NB4 (cell line): ENCODE data around the gene P4HB.

ENCODE experiments used
- DNase-seq: peaks from one replicate; pipeline ENCODE4 v3.0.0; 2010; ENCODE audit warnings: low read depth
- H3K4me3 ChIP-seq: one replicate; pipeline ENCODE4 v1.5.1; 2011; ENCODE audit warnings: mild to moderate bottlenecking, low read depth, low read length, moderate library complexity
- CTCF ChIP-seq: IDR thresholded peaks from one replicate; pipeline ENCODE4 v1.5.1; 2012; ENCODE audit warnings: low read depth, low read length
- MAX ChIP-seq: IDR thresholded peaks from 2 replicates; pipeline ENCODE4 v1.6.1; 2011; ENCODE audit warnings: low read depth, low read length
- MYC ChIP-seq: IDR thresholded peaks from 2 replicates; pipeline ENCODE4 v1.6.1; 2011; ENCODE audit warnings: low read depth, low read length
- POLR2A ChIP-seq: IDR thresholded peaks from 2 replicates; pipeline ENCODE4 v1.6.1; 2011; ENCODE audit warnings: mild to moderate bottlenecking; ENCODE audit not compliant: insufficient read length; ENCODE audit errors: extremely low read depth

P4HB gene

GRCh38 chr17:81824595-81824994 lies 35.7 kb downstream of the P4HB start:
- no peak for DNase-seq
- no peak for TF ChIP-seq POLR2A
- TF ChIP-seq CTCF, result no peak
- TF ChIP-seq MAX, result no peak
- no peak overlapping the region for H3K4me3 ChIP-seq

- no peak overlapping the region for H3K4me3 ChIP-seq
- TF ChIP-seq POLR2A (no peak), MYC (no peak), MAX (no peak)
- DNase-seq, result no peak
These were observed 36.4 kb downstream of the P4HB start for GRCh38 chr17:81823820-81824550.

- no peak for DNase-seq
- H3K4me3 ChIP-seq, result no peak overlapping the region
- TF ChIP-seq CTCF, result no peak
These were observed 37.1 kb downstream of the P4HB start for GRCh38 chr17:81822996-81823819.

- no peak overlapping the region for H3K4me3 ChIP-seq
- no peak for DNase-seq
- TF ChIP-seq POLR2A (no peak), CTCF (no peak), MYC (no peak), MAX (no peak)
These were observed 38.1 kb downstream of the P4HB start for GRCh38 chr17:81822312-81822637.

- DNase-seq, result peak; percentile 54
- TF ChIP-seq MYC (no peak), CTCF (peak; percentile 41)
- H3K4me3 ChIP-seq, result no peak overlapping the region
These were observed 38.6 kb downstream of the P4HB start for GRCh38 chr17:81821603-81822311.

GRCh38 chr17:81821147-81821546 lies 39.2 kb downstream of the P4HB start:
- no peak for DNase-seq
- no peak overlapping the region for H3K4me3 ChIP-seq
- no peak for TF ChIP-seq MAX
- TF ChIP-seq MYC, result no peak
- TF ChIP-seq CTCF, result no peak
- no peak for TF ChIP-seq POLR2A
